MM.1S (cell line): ENCODE measurements around the gene NGDN.

Experiments
- EZH2 ChIP-seq: fragments of 300-600 bp; sonication (generic); optimal IDR thresholded peaks from 2 replicates; pipeline ENCODE3; 2017; ENCODE audit warnings: low read depth, mild to moderate bottlenecking, antibody characterized with exemption, low read length, mixed read lengths
- EZH2phosphoT487 ChIP-seq: fragments of 300-600 bp; sonication (generic); IDR thresholded peaks from 2 replicates; pipeline ENCODE4 v1.6.1; 2018; ENCODE audit warnings: antibody characterized with exemption, low read length
- TF ChIP-seq, protein P1 (sequence below): fragments of 300-600 bp; sonication (generic); IDR thresholded peaks from 2 replicates; pipeline ENCODE4 v1.5.1; 2016; ENCODE audit warnings: antibody characterized with exemption, low read length, mixed read lengths

DNA sequence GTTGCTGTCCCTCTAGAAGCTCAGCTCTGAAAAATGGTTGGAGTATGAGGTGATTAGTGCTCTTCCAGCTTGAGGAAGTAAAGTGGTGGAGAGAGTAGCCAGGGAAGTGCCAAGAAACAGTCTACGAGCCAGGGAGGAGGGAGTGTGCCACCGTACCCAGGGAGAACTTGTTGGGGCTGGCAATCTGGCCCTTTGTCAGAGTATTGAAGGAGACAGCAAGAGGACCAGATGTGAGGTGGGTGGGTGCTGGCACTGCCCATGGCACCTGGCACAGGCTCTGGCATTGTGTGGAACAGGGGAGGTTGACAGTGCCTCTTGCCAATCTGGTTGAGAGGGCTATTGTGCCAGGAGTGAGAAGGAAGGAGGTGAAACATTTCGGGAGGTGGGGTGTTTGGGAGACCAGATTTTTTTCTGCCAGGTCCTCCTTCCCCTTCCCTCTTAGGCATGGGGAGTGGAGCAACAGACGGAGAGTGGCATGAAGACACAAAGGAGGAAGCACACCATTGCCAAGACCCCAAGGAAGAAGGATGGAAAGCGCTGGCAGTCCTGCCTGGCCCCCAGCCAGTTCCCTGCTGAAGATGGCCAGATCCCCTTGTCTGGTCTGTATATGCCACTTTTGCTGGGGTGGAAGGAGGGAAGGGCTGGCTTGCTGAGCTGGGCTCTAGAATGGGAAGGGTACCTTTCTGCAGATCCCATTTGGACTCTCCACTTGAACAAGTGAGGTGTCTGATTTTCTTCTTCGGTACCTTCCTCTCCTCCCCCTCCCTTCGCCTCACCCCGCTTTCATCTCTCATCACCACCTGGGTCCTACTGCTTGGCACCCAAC lies 44.5 kb downstream of the NGDN start:
- TF ChIP-seq EZH2 (no peak), EZH2phosphoT487 (no peak)
- TF ChIP-seq, protein P1, sequence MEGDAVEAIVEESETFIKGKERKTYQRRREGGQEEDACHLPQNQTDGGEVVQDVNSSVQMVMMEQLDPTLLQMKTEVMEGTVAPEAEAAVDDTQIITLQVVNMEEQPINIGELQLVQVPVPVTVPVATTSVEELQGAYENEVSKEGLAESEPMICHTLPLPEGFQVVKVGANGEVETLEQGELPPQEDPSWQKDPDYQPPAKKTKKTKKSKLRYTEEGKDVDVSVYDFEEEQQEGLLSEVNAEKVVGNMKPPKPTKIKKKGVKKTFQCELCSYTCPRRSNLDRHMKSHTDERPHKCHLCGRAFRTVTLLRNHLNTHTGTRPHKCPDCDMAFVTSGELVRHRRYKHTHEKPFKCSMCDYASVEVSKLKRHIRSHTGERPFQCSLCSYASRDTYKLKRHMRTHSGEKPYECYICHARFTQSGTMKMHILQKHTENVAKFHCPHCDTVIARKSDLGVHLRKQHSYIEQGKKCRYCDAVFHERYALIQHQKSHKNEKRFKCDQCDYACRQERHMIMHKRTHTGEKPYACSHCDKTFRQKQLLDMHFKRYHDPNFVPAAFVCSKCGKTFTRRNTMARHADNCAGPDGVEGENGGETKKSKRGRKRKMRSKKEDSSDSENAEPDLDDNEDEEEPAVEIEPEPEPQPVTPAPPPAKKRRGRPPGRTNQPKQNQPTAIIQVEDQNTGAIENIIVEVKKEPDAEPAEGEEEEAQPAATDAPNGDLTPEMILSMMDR = no peak
